Right lobe of liver (tissue), 4 donors: ENCODE measurements around the gene PAM16.

Experiments used
- CTCF ChIP-seq, 4 donors: fragments of 200-600 bp in 3 of 4; fragments of 450-650 bp in 1 of 4; IDR thresholded peaks; one replicate each; pipeline versions ENCODE4 v1.5.1 to v1.8.0; 2016 to 2022; ENCODE audit warnings: antibody characterized with exemption in 4 of 4, mild to moderate bottlenecking in 2 of 4
- POLR2A ChIP-seq: fragments of 450-650 bp; IDR thresholded peaks from one replicate; pipeline ENCODE4 v1.6.1; 2017; ENCODE audit warnings: antibody characterized with exemption, mild to moderate bottlenecking
- donor health status: DM: no; HTN: no; CAD: no.
- donor health status: DM: no; HTN: no; CAD: no.
- donor health status: DM: no; HTN: yes; CAD: no.

DNA sequence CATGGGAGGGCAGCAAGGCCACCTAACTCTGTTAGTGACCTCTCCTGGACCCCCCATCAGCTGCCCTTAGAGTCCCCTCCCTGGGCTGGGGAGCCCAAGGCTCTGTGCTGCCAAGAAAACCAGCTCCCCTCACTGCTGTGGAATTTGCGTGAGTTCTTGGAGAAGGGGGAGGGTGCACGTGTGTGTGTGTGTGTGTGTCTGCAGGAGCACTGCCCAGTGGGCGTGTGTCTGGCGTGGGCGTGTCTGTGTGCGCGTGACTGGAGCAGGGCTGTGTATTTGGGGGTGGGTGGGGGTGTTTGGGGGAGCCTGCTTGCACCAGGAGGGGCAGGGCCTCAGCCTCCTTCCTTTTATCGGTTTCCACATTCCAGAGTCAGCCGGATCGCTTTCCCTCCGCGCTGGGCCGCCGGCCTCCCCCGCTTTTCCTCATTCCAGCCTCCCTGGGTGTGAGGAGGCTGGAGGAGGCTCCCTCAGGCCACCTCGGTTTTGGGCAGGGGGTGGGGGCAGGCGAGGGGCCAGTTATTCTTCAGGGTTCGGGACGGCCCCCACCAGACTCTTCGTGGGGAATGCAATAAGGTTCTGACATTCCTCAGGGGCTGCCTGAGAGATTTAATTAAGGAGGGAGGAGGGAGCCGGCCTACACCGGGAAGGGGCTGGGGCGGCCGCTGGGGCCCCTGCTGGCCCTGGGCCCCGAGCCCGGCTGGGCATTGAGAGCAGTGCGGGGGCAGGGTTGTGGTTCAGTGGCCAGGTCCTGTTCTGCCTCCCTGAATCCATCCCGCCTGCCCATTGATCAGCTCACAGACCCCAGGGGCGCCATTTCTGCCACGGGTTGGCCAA, 23.0 kb upstream of the PAM16 start:
- TF ChIP-seq CTCF (IDR thresholded peaks at IDR 0.05) (no peak), POLR2A (no peak)
